K562 (cell line): Measurements from ENCODE around the gene ASIC3. TPM values are rescaled to one million over a fixed set of nuclear protein-coding genes. Genes with fewer than 3 reads are reported as not detected.

ENCODE experiments used
- CCNT2 ChIP-seq: IDR thresholded peaks from 2 replicates; pipeline ENCODE4 v1.6.1; 2011; ENCODE audit warnings: borderline replicate concordance, low read depth, mild to moderate bottlenecking, moderate library complexity, mixed read lengths, low read length; ENCODE audit not compliant: insufficient read length; ENCODE audit errors: extremely low read depth
- HDGF ChIP-seq: fragments of 450-650 bp; IDR thresholded peaks from 2 replicates; pipeline ENCODE4 v1.6.1; 2016
- PRMT5 ChIP-seq: sonication (generic); formaldehyde crosslinking; IDR thresholded peaks from 2 replicates; pipeline ENCODE4 v1.5.0; 2020; ENCODE audit warnings: missing genetic modification reagents
- RERE ChIP-seq: sonication (generic); formaldehyde crosslinking; IDR thresholded peaks from 2 replicates; pipeline ENCODE4 v1.8.0; 2023; ENCODE audit warnings: missing genetic modification reagents, mild to moderate bottlenecking, borderline replicate concordance
- TCF3 ChIP-seq: sonication (generic); formaldehyde crosslinking; IDR thresholded peaks from 2 replicates; pipeline ENCODE4 v1.4.0; 2020; ENCODE audit warnings: mild to moderate bottlenecking, missing genetic modification reagents
- TOE1 ChIP-seq, 2 experiments: fragments of 450-650 bp in 1 of 2; sonication (generic) in 1 of 2; formaldehyde crosslinking in 1 of 2; IDR thresholded peaks; 2 replicates each; pipeline versions ENCODE4 v1.7.1 to v1.8.0; 2016 to 2022; ENCODE audit warnings: borderline replicate concordance in 2 of 2, mild to moderate bottlenecking in 2 of 2, antibody characterized with exemption in 1 of 2, inconsistent platforms in 1 of 2, low read depth in 1 of 2, missing genetic modification reagents in 1 of 2, moderate library complexity in 1 of 2
- ZBTB1 ChIP-seq: sonication (generic); formaldehyde crosslinking; IDR thresholded peaks from 2 replicates; pipeline ENCODE4 v1.8.1; 2023; ENCODE audit warnings: missing genetic modification reagents, low read depth, mild to moderate bottlenecking, borderline replicate concordance
- ZC3H4 ChIP-seq: sonication (generic); formaldehyde crosslinking; IDR thresholded peaks from 2 replicates; pipeline ENCODE4 v1.9.0; 2021; ENCODE audit warnings: missing genetic modification reagents, borderline replicate concordance
- ZNF354B ChIP-seq: fragments of 250-450 bp; sonication (Bioruptor Pico); IDR thresholded peaks from 2 replicates; pipeline ENCODE4 v1.4.0; 2020
- polyA plus RNA-seq, 8 experiments: library from polyadenylated mRNA; depleted of rRNA in 4 of 8; stranded (reverse) in 5 of 8; unstranded in 3 of 8; fragments of >200 nt; fragmentation: Nextera tagmentation in 2 of 8; fragmentation: Illumina TruSeq in 1 of 8; extraction: Ambion mirVana in 2 of 8; extraction: Trizol in 1 of 8; gene quantifications; 2 replicates each; pipeline versions ENCODE4 v1.2.1 to v1.2.3, GENCODE V29; 2011 to 2014; ENCODE audit warnings: inconsistent platforms in 1 of 8, missing spikeins in 1 of 8
- total RNA-seq, 7 experiments: library from RNA; depleted of rRNA in 6 of 7; stranded (reverse); fragments of >200 nt in 6 of 7; fragmentation: Illumina TruSeq in 2 of 7; extraction: Trizol in 2 of 7; gene quantifications; 2 replicates each; pipeline versions ENCODE4 v1.2.1 to v1.2.3, GENCODE V29; 2011 to 2021; ENCODE audit warnings: low replicate concordance in 1 of 7

ASIC3 gene
- total and polyA plus RNA-seq, 9 of the 15 experiments (the other 6 are each of a cell fraction or from before 2014, with no cell fraction given): 0.11 to 5.0 (median 0.87) TPM

GRCh38 chr7:151088019-151088855, 39.9 kb downstream of the ASIC3 start (continued):
- TF ChIP-seq CCNT2 (no peak), RERE (CRISPR knock-in tag) (0 out of 2 replicates have a peak, but pooled peaks have one; percentile 29), ZBTB1 (CRISPR knock-in tag) (peak; percentile 74; the same call in 1 of the 2 replicates), TOE1 (IDR thresholded peaks at IDR 0.05; ENCODE audit: borderline replicate concordance) (0 out of 2 replicates have a peak, but pooled peaks have one; percentile 23), TOE1 (CRISPR knock-in tag; IDR thresholded peaks at IDR 0.05; ENCODE audit: borderline replicate concordance, low read depth) (no peak), ZC3H4 (CRISPR knock-in tag) (0 out of 2 replicates have a peak, but pooled peaks have one; percentile 53), ZNF354B (no peak), HDGF (0 out of 2 replicates have a peak, but pooled peaks have one; percentile 39), TCF3 (CRISPR knock-in tag) (no peak), PRMT5 (CRISPR knock-in tag) (no peak)
- TF ChIP-seq, all 486 proteins: peak for 14
